ENCODE measurements around the gene HARBI1.

The HARBI1 gene

DNA sequence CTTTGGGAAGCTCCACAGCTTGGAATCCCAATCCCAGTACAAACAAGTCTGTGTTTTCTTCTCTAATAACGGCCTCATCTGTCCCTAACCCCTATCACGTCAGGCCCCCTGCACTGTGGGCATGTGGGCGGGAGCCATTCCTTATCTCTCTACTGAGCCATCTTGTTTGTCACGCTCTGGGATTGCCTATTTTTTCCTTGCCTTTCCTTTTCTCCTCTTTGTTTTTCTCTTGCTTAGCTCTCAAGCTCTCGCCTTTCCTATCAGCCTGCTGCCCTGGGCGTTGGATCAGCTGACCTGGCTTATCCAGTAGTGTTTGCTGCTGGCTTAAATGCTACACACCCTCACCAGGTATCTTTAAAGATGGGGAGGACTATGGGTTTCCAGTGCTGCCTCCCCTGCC lies 47.6 kb upstream of the HARBI1 start:
- H3K9me2 ChIP-seq (replicated peaks; ENCODE audit: control insufficient read depth, low read length), result no peaks in the 10 kb centered on the region
- no peaks in the 10 kb centered on the region for H3K9me3 ChIP-seq (ENCODE audit: control insufficient read depth, insufficient read depth, low read length)
- H3K4me2 ChIP-seq (ENCODE audit: low read length), result no peak overlapping the region
- H3K4me3 ChIP-seq (ENCODE audit: low read length), result no peak overlapping the region
- H3K4me1 ChIP-seq (ENCODE audit: control insufficient read depth, low read length), result no peaks in the 10 kb centered on the region
- H3K27me3 ChIP-seq (ENCODE audit: control insufficient read depth, low read length), result no peaks in the 10 kb centered on the region
- H3K27ac ChIP-seq (ENCODE audit: low read depth, low read length), result no peak overlapping the region
- H3K79me2 ChIP-seq (ENCODE audit: control insufficient read depth, low read length), result no peaks in the 10 kb centered on the region
- no peaks in the 10 kb centered on the region for H4K20me1 ChIP-seq (ENCODE audit: control insufficient read depth, insufficient read depth, low read depth, low read length)
- peaks cover 52% of the 10 kb centered on the region for H3K36me3 ChIP-seq (ENCODE audit: control insufficient read depth, low read length)
- TF ChIP-seq, protein P1, sequence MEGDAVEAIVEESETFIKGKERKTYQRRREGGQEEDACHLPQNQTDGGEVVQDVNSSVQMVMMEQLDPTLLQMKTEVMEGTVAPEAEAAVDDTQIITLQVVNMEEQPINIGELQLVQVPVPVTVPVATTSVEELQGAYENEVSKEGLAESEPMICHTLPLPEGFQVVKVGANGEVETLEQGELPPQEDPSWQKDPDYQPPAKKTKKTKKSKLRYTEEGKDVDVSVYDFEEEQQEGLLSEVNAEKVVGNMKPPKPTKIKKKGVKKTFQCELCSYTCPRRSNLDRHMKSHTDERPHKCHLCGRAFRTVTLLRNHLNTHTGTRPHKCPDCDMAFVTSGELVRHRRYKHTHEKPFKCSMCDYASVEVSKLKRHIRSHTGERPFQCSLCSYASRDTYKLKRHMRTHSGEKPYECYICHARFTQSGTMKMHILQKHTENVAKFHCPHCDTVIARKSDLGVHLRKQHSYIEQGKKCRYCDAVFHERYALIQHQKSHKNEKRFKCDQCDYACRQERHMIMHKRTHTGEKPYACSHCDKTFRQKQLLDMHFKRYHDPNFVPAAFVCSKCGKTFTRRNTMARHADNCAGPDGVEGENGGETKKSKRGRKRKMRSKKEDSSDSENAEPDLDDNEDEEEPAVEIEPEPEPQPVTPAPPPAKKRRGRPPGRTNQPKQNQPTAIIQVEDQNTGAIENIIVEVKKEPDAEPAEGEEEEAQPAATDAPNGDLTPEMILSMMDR (IDR thresholded peaks at IDR 0.05; ENCODE audit: low read depth, low read length, poor library complexity, severe bottlenecking), result no peak
- no peak for TF ChIP-seq EZH2phosphoT487 (IDR thresholded peaks at IDR 0.05; ENCODE audit: borderline replicate concordance, low read length)
- H3F3A ChIP-seq (ENCODE audit: control insufficient read depth, insufficient read depth), result no peaks in the 10 kb centered on the region

DNA sequence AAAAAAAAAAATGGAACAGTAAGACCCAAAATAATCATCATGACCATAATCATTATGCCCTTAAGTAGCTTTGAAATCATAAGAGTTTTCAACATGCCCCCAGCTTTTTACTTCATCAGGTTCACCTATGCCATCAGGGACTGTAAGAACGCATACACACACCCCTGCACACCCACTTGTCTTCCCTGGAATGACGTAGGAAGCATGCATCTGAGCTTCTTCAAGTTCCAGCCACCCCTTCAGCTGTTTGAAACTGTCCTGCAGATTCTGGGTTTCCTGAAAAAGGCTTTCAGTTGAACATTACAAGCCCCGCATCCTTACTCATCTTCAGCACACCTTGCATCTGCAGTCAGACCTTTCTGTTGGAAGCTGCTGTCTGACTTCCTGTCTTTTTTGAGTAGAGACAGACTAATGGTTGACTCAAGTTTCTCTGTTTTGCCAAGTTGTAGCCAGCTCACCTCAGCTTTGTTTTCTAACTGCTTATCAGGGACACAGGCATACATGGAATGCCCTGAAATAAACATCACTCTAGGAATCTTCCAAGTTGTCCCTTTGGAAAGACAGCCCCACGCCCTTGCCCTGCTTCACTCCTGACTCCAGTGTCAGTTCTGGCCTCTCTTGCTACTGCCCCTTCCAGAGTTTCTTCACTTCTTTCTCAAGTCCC lies 46.4 kb upstream of the HARBI1 start:
- Histone ChIP-seq H3K4me2 (ENCODE audit: low read length) (no peak overlapping the region), H3K79me2 (ENCODE audit: control insufficient read depth, low read length) (no peaks in the 10 kb centered on the region), H3K27me3 (ENCODE audit: control insufficient read depth, low read length) (no peaks in the 10 kb centered on the region), H3K9me2 (replicated peaks; ENCODE audit: control insufficient read depth, low read length) (no peaks in the 10 kb centered on the region), H3K27ac (ENCODE audit: low read depth, low read length) (no peak overlapping the region), H3F3A (ENCODE audit: control insufficient read depth, insufficient read depth) (no peaks in the 10 kb centered on the region), H3K4me3 (ENCODE audit: low read length) (no peak overlapping the region), H3K36me3 (ENCODE audit: control insufficient read depth, low read length) (peaks cover 48% of the 10 kb centered on the region), H3K4me1 (ENCODE audit: control insufficient read depth, low read length) (no peaks in the 10 kb centered on the region), H3K9me3 (ENCODE audit: control insufficient read depth, insufficient read depth, low read length) (no peaks in the 10 kb centered on the region), H4K20me1 (ENCODE audit: control insufficient read depth, insufficient read depth, low read depth, low read length) (no peaks in the 10 kb centered on the region)
- TF ChIP-seq, protein P1 (IDR thresholded peaks at IDR 0.05; ENCODE audit: low read depth, low read length, poor library complexity, severe bottlenecking), result no peak
- no peak for TF ChIP-seq EZH2phosphoT487 (IDR thresholded peaks at IDR 0.05; ENCODE audit: borderline replicate concordance, low read length)

DNA sequence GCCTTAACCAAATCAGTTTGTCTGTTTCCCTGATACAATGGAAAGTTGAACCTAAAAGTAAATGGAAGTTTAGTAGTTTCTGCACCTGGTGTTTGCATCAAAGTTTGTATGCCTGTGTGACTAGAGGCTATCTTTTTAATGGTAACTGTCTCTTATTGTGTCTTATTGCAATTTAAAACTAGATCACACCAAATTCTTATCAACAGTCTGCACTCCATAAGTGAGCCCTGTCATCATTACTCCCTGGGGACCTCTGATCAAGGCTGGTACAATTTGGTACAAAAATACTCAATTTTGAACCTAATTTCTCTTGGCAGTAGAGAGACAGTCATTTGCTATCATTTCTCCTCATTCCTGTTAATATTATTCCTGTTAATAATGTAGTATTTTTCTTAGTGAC lies 45.3 kb upstream of the HARBI1 start:
- no peaks in the 10 kb centered on the region for H3K9me3 ChIP-seq (ENCODE audit: control insufficient read depth, insufficient read depth, low read length)
- H3K4me3 ChIP-seq (ENCODE audit: low read length), result no peak overlapping the region
- no peaks in the 10 kb centered on the region for H3K79me2 ChIP-seq (ENCODE audit: control insufficient read depth, low read length)
- H3K36me3 ChIP-seq (ENCODE audit: control insufficient read depth, low read length), result peaks cover 47% of the 10 kb centered on the region
- no peak overlapping the region for H3K4me2 ChIP-seq (ENCODE audit: low read length)
- no peaks in the 10 kb centered on the region for H3F3A ChIP-seq (ENCODE audit: control insufficient read depth, insufficient read depth)
- no peak overlapping the region for H3K27ac ChIP-seq (ENCODE audit: low read depth, low read length)
- no peak for TF ChIP-seq EZH2phosphoT487 (IDR thresholded peaks at IDR 0.05; ENCODE audit: borderline replicate concordance, low read length)
- TF ChIP-seq, protein P1 (IDR thresholded peaks at IDR 0.05; ENCODE audit: low read depth, low read length, poor library complexity, severe bottlenecking), result no peak
- H3K27me3 ChIP-seq (ENCODE audit: control insufficient read depth, low read length), result no peaks in the 10 kb centered on the region
- no peaks in the 10 kb centered on the region for H4K20me1 ChIP-seq (ENCODE audit: control insufficient read depth, insufficient read depth, low read depth, low read length)
- no peaks in the 10 kb centered on the region for H3K4me1 ChIP-seq (ENCODE audit: control insufficient read depth, low read length)
- no peaks in the 10 kb centered on the region for H3K9me2 ChIP-seq (replicated peaks; ENCODE audit: control insufficient read depth, low read length)

Measured in DOHH2 (cell line).